ENCODE data around the gene SGMS1.

The SGMS1 gene

DNA sequence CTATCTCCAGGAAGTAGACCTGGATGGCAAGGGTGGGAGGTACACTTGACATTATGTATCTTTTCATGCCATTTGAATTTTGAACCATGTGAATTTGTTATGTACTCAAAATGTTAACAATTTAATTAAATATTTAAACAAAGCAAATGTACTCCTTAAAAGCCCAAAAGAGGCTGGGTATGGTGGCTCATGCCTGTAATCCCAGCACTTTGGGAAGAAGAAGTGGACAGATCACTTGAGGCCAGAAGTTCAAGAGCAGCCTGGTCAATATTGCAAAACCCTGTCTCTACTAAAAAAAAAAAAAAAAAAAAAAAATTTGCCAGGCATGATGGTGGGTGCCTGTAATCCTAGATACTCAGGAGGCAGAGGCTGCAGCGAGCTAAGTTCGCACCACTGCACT is 235.6 kb downstream of the SGMS1 start:
- no peak for DNase-seq (ENCODE audit: low read depth)
- H3K4me3 ChIP-seq (ENCODE audit: low read length): no peak overlapping the region
- TF ChIP-seq, protein P1, sequence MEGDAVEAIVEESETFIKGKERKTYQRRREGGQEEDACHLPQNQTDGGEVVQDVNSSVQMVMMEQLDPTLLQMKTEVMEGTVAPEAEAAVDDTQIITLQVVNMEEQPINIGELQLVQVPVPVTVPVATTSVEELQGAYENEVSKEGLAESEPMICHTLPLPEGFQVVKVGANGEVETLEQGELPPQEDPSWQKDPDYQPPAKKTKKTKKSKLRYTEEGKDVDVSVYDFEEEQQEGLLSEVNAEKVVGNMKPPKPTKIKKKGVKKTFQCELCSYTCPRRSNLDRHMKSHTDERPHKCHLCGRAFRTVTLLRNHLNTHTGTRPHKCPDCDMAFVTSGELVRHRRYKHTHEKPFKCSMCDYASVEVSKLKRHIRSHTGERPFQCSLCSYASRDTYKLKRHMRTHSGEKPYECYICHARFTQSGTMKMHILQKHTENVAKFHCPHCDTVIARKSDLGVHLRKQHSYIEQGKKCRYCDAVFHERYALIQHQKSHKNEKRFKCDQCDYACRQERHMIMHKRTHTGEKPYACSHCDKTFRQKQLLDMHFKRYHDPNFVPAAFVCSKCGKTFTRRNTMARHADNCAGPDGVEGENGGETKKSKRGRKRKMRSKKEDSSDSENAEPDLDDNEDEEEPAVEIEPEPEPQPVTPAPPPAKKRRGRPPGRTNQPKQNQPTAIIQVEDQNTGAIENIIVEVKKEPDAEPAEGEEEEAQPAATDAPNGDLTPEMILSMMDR (conservative IDR thresholded peaks at IDR 0.05; ENCODE audit: low read length): no peak

DNA sequence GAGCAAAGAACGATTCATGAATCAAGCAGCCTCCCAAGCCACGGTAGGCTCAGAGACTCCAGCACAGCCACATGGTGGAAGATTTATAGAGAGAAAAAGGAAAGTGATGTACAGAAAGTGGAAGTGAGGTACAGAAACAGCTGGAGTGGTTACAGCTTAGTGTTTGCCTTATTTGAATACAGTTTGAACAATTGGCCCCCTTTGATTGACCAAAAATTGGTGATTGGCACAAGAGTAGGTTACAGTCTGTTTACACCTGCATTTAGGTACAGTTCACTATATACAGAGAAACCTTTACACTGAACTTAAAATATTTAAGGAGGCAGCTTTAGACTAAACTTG is 236.1 kb downstream of the SGMS1 start:
- TF ChIP-seq, protein P1 (conservative IDR thresholded peaks at IDR 0.05; ENCODE audit: low read length): no peak
- H3K4me3 ChIP-seq (ENCODE audit: low read length): no peak overlapping the region
- no peak for DNase-seq (ENCODE audit: low read depth)

DNA sequence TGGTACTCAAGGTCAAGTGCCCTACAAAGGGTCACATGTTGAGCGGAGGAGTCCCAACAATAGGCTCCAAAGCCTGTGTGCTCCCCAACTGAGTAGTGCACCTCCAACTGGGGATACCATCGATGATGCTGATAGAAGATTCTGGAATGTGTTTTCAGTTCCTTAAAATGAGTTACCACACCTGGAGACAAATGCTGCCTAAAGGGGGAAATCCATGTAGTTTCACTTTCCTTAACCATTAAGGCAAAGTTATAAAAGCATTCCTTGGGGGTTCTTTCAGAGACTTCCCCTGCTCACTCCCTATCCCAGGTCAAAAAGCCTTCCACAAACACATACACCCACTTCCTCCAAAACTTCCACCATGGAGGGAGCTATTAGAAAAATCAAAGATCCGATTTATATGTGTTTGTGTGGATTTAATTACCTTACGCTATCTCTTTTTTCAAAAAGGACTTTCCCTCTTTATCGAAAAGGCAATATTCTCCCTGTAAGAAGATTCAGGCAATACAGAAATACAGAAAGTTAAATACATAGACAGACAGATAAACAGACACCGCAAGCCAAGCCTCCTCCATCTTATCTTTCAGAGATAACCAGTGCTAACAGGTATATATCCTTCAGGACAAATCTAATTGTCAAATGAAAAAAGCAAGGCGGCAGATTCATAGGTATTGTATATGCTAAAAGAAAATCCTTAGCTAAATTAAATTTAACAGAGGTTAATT is 236.6 kb downstream of the SGMS1 start:
- no peak for DNase-seq (ENCODE audit: low read depth)
- TF ChIP-seq, protein P1 (conservative IDR thresholded peaks at IDR 0.05; ENCODE audit: low read length): no peak
- H3K4me3 ChIP-seq (ENCODE audit: low read length): no peak overlapping the region

DNA sequence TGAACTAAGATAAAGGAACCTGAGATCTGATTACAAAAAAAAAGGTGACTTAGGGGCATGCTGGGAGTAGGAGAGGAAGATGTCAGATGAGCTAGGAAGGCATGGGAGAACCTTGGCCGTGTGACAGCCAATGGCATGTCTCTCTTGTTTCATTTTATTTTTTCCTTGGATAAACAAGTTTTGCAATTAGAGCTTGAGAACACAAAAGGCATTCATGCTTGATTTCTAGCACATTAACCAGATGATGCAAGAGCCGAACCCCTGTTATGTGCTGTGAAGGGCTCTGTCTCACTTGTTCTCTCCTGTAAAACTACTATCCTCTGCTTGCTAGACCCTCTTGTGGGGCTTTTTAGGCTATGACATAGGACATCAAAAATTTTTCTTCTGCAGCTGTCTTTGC is 238.1 kb downstream of the SGMS1 start:
- peak; percentile 72 for DNase-seq (ENCODE audit: low read depth)
- TF ChIP-seq, protein P1 (conservative IDR thresholded peaks at IDR 0.05; ENCODE audit: low read length): no peak

DNA sequence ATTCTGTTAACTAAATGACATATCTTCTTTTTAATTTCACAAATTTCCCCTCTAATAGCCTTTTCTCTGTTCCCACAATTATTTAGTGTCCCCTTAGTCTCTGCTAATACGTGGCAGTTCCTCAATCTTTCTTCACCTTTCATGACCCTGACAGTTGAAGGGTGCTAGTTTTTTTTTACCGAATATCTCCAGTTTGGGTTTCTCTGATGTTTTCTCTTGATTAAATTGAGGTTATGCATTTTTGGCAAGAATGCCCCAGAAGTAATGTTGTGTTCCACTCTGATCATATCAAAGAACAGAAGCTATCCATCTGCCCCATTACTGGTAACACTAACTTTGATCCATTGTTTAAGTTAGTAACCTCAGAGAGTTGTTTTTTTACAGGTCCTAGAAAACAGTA is 238.9 kb downstream of the SGMS1 start:
- TF ChIP-seq, protein P1 (conservative IDR thresholded peaks at IDR 0.05; ENCODE audit: low read length): no peak
- no peak for DNase-seq (ENCODE audit: low read depth)
- H3K4me3 ChIP-seq (ENCODE audit: low read length): no peak overlapping the region

More for the DNA sequence above, 238.1 kb downstream of the SGMS1 start:
- H3K4me3 ChIP-seq (ENCODE audit: low read length): no peak overlapping the region

DNA sequence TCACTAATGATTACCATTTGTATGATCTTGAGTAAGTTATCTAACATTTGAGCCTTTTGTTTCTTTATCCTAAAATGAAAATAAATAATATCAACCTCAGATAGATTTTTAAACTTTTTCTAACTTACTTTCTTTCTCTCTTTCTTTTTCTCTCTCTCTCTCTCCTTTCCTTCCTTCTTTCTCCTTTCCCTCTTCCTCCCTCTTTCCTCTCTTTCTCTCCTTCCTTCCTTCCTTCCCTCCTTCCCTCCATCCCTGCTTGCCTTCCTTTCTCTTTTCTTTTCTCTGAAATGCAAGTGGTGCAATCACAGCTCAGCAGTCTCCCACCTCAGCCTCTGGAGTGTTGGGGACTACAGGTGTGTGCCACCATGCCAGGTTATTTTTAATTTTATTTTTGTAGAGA is 239.5 kb downstream of the SGMS1 start:
- TF ChIP-seq, protein P1 (conservative IDR thresholded peaks at IDR 0.05; ENCODE audit: low read length): no peak
- no peak overlapping the region for H3K4me3 ChIP-seq (ENCODE audit: low read length)
- no peak for DNase-seq (ENCODE audit: low read depth)

DNA sequence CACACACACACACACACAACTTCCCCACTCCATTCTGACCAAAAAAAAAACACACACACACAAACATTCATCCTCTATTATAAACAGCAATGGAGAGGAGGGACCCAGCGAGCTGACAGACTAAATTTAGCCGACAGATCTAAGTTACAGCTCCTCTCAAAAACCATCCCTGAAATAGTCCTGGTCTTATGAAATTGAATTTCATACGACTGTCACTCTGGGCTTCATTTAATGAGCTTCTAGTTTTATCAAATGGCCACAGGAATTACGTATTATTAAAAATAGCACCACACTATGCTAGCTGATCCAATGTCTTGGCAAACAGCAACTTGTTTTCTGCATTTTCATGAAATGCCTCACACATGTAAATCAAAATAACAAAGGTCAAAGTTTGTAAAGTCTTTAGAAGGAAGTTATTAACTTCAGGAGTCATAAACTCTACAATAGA is 241.2 kb downstream of the SGMS1 start:
- H3K4me3 ChIP-seq (ENCODE audit: low read length): no peak overlapping the region
- DNase-seq (ENCODE audit: low read depth): peak; percentile 54
- TF ChIP-seq, protein P1 (conservative IDR thresholded peaks at IDR 0.05; ENCODE audit: low read length): no peak
